Subcutaneous adipose tissue (tissue), 4 donors: Measurements from ENCODE around the gene NELL1. TPM values are rescaled to one million over a fixed set of nuclear protein-coding genes. Genes with fewer than 3 reads are reported as not detected.

Experiments
- CTCF ChIP-seq: fragments of 450-650 bp; IDR thresholded peaks from one replicate; pipeline ENCODE4 v1.5.1; 2016; ENCODE audit warnings: low read depth, mild to moderate bottlenecking, control low read depth, antibody characterized with exemption, moderate library complexity
- total RNA-seq, 4 donors: library from RNA; depleted of rRNA; stranded (reverse); fragments of >200 nt; gene quantifications; one replicate each; pipeline ENCODE4 v1.1.0, GENCODE V29; 2016

Gene NELL1
- total RNA-seq, 4 donors from 2014 or later: not detected

- TF ChIP-seq CTCF: no peak
These were observed 741.7 kb downstream of the NELL1 start for GRCh38 chr11:21411104-21411503.

DNA sequence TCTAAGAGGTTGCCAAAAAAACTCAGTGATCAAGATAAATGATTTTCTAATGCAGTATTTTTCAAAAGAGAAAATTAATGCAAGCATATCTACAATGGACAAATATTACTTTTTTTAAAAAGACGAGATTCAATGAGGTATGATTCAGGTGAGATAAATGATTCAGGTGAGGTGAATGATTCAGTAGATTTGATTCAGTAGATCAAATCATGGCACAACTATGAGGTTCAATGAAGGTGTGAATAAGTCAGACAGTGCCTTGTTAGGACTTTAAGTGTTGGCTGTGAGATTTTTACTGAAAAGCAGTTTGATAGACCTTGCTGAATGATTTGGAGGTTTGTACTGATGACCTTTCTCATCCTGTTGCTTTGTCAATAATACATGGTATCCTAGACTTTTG, 742.2 kb downstream of the NELL1 start:
- TF ChIP-seq CTCF: no peak

- TF ChIP-seq CTCF: no peak
These were observed 743.4 kb downstream of the NELL1 start for GRCh38 chr11:21412652-21413383.

- TF ChIP-seq CTCF: no peak
These were observed 745.6 kb downstream of the NELL1 start for GRCh38 chr11:21414953-21415352.

- TF ChIP-seq CTCF: no peak
These were observed 746.2 kb downstream of the NELL1 start for GRCh38 chr11:21415606-21416005.

- no peak for TF ChIP-seq CTCF
These were observed 752.4 kb downstream of the NELL1 start for GRCh38 chr11:21421711-21422329.

GRCh38 chr11:21426931-21427330, 757.5 kb downstream of the NELL1 start:
- TF ChIP-seq CTCF: no peak
